HepG2 (cell line): ENCODE data around the gene CDX2. TPM values are rescaled to one million over a fixed set of nuclear protein-coding genes. Genes with fewer than 3 reads are reported as not detected.

ENCODE experiments used
- ATAC-seq: fragments of 200-7000 bp; cut with Tn5 transposase; 3 replicates; pipeline ENCODE4 v1.9.1; 2020; ENCODE audit warnings: mild to moderate bottlenecking, moderate library complexity
- BruUV-seq: library from RNA; stranded (reverse); fragments of 400-500 nt; replicated peaks from 2 replicates; lab custom pipeline; 2021; lab: Mats Ljungman, UMichigan
- CTCF ChIA-PET: fragments of 300-600 bp; formaldehyde crosslinking; extraction: SDS; loops from one replicate; lab custom pipeline; 2021; ENCODE audit warnings: low total read pairs, inconsistent platforms, low intra/inter-chr PET ratio; lab: Yijun Ruan, JAX
- POLR2A ChIA-PET: fragments of 350-600 bp; sonication (Branson Sonifier 250); formaldehyde crosslinking; loops from one replicate; lab custom pipeline; 2020; ENCODE audit warnings: antibody characterized with exemption, inconsistent platforms; lab: Yijun Ruan, JAX
- DNase-seq: peaks from one replicate; pipeline ENCODE4 v3.0.0-alpha.2; 2015; ENCODE audit warnings: low spot score
- FAIRE-seq: peaks from 3 replicates; lab custom pipeline; 2011; peaks lifted over from hg19 to GRCh38; lab: Jason Lieb, UNC
- H2AFZ ChIP-seq: one replicate; pipeline ENCODE4 v1.6.1; 2011; ENCODE audit warnings: low read length, inconsistent platforms
- H3K27ac ChIP-seq: fragments of 300-600 bp; 3 replicates; pipeline ENCODE4 v1.8.0; 2011; ENCODE audit warnings: mixed run types, mild to moderate bottlenecking, mixed read lengths, low read length, inconsistent platforms; ENCODE audit not compliant: insufficient read depth; ENCODE audit errors: extremely low read length
- H3K27me3 ChIP-seq, 2 experiments: fragments of 200-600 bp in 1 of 2; 2 replicates in 1 of 2; 3 replicates in 1 of 2; pipeline versions ENCODE4 v1.6.0 to v1.8.0; 2011; ENCODE audit warnings: low read length in 2 of 2, mild to moderate bottlenecking in 2 of 2, moderate library complexity in 2 of 2, inconsistent platforms in 1 of 2; ENCODE audit not compliant: insufficient read depth in 2 of 2, control insufficient read depth in 1 of 2
- H3K36me3 ChIP-seq, 2 experiments: fragments of 200-600 bp in 1 of 2; replicated peaks in 1 of 2; 2 replicates in 1 of 2; 3 replicates in 1 of 2; pipeline versions ENCODE4 v1.5.1 to v1.8.0; 2011; ENCODE audit warnings: low read length in 2 of 2, inconsistent platforms in 1 of 2; ENCODE audit not compliant: insufficient read depth in 2 of 2, control insufficient read depth in 1 of 2
- H3K4me1 ChIP-seq: 2 replicates; pipeline ENCODE4 v1.5.1; 2012; ENCODE audit warnings: low read length, inconsistent platforms; ENCODE audit not compliant: insufficient read depth
- H3K4me2 ChIP-seq: 2 replicates; pipeline ENCODE4 v1.6.0; 2011; ENCODE audit warnings: low read depth, low read length, inconsistent platforms
- H3K4me3 ChIP-seq, 3 experiments: fragments of 200-600 bp in 1 of 3; sonication (generic), shearing (Covaris generic) in 1 of 3; replicated peaks in 1 of 3; 2 replicates each; pipeline ENCODE4 v1.5.1; 2011 to 2016; ENCODE audit warnings: low read length in 3 of 3, inconsistent platforms in 2 of 3, low read depth in 2 of 3, mild to moderate bottlenecking in 2 of 3, control low read depth in 1 of 3, mixed read lengths in 1 of 3; ENCODE audit not compliant: insufficient read depth in 1 of 3
- H3K79me2 ChIP-seq: one replicate; pipeline ENCODE4 v1.6.1; 2011; ENCODE audit warnings: low read length, inconsistent platforms; ENCODE audit not compliant: insufficient read depth
- H3K9ac ChIP-seq: 2 replicates; pipeline ENCODE4 v1.6.0; 2011; ENCODE audit warnings: mild to moderate bottlenecking, low read depth, low read length, inconsistent platforms; ENCODE audit not compliant: insufficient read depth
- H3K9me3 ChIP-seq: 2 replicates; pipeline ENCODE4 v1.5.1; 2012; ENCODE audit warnings: mild to moderate bottlenecking, low read length
- H4K20me1 ChIP-seq: 2 replicates; pipeline ENCODE4 v1.6.0; 2011; ENCODE audit warnings: inconsistent platforms, mild to moderate bottlenecking, low read length, moderate library complexity; ENCODE audit not compliant: insufficient read depth
- KDM3A ChIP-seq: IDR thresholded peaks from 2 replicates; pipeline ENCODE4 v1.6.1; 2018; ENCODE audit warnings: low read depth, missing compliant biosample characterization
- MED8 ChIP-seq: sonication (generic); formaldehyde crosslinking; IDR thresholded peaks from 2 replicates; pipeline ENCODE4 v1.8.1; 2023; ENCODE audit warnings: mild to moderate bottlenecking, missing genetic modification reagents; ENCODE audit not compliant: insufficient replicate concordance
- ZBTB40 ChIP-seq, 2 experiments: fragments of 450-650 bp in 1 of 2; sonication (generic) in 1 of 2; formaldehyde crosslinking in 1 of 2; IDR thresholded peaks; 2 replicates each; pipeline versions ENCODE4 v1.6.1 to v1.8.0; 2016 to 2022; ENCODE audit warnings: antibody characterized with exemption in 1 of 2, mild to moderate bottlenecking in 1 of 2, missing genetic modification reagents in 1 of 2
- ZBTB7A ChIP-seq: sonication (generic); formaldehyde crosslinking; IDR thresholded peaks from 2 replicates; pipeline ENCODE4 v1.8.0; 2022; ENCODE audit warnings: mild to moderate bottlenecking, missing genetic modification reagents
- ZNF274 ChIP-seq: sonication (generic); formaldehyde crosslinking; IDR thresholded peaks from 2 replicates; pipeline ENCODE4 v1.5.1; 2020; ENCODE audit warnings: mild to moderate bottlenecking, missing genetic modification reagents
- ZNF652 ChIP-seq: IDR thresholded peaks from 2 replicates; pipeline ENCODE4 v1.6.1; 2016; ENCODE audit warnings: low read depth, borderline replicate concordance
- WGBS: methylation state at CpG from one replicate; pipeline ENCODE4 v1.1.6; 2017; ENCODE audit warnings: low lambda C conversion rate; 5-methylcytosine and 5-hydroxymethylcytosine counted together
- in situ Hi-C: cut with HindIII; loops from 2 replicates; pipeline ENCODE4 v1.10.0; 2017; ENCODE audit warnings: low pct_unique_long_range_greater_than_20kb; ENCODE audit not compliant: extremely low pct_ligation_motif_present
- intact Hi-C: fragments of 100-400 bp; cut with micrococcal nuclease; formaldehyde crosslinking; loops from one replicate; pipeline ENCODE4 v1.10.0; 2022; ENCODE audit not compliant: unreplicated experiment
- polyA plus RNA-seq, 8 experiments: library from polyadenylated mRNA; depleted of rRNA in 3 of 8; stranded (reverse) in 7 of 8; unstranded in 1 of 8; fragments of >200 nt; fragmentation: Illumina TruSeq in 4 of 8; extraction: Trizol in 4 of 8; gene quantifications; 2 replicates each; pipeline versions ENCODE4 v1.2.1 to v1.2.3, GENCODE V29; 2011 to 2016; ENCODE audit warnings: low read depth in 4 of 8, missing spikeins in 1 of 8, mixed read lengths in 1 of 8; ENCODE audit not compliant: insufficient read depth in 1 of 8
- total RNA-seq, 5 experiments: library from RNA; depleted of rRNA; stranded (reverse); fragments of >200 nt; fragmentation: Illumina TruSeq; extraction: Trizol; gene quantifications; 2 replicates each; pipeline ENCODE4 v1.2.3, GENCODE V29; 2016; ENCODE audit warnings: low read depth in 1 of 5
- TF ChIP-seq, protein P1 (sequence below): sonication (generic); formaldehyde crosslinking; IDR thresholded peaks from 2 replicates; pipeline ENCODE4 v1.5.0; 2020; ENCODE audit warnings: mild to moderate bottlenecking, missing genetic modification reagents, borderline replicate concordance
- TF ChIP-seq, protein P2 (sequence below): sonication (generic); formaldehyde crosslinking; conservative IDR thresholded peaks from 2 replicates; pipeline ENCODE4 v1.8.1; 2023; ENCODE audit warnings: missing genetic modification reagents

CDX2 gene
- total and polyA plus RNA-seq, 2 of the 13 experiments (the other 11 are each of a cell fraction or from before 2014, with no cell fraction given) = 0.04 TPM; not detected in 1

DNA sequence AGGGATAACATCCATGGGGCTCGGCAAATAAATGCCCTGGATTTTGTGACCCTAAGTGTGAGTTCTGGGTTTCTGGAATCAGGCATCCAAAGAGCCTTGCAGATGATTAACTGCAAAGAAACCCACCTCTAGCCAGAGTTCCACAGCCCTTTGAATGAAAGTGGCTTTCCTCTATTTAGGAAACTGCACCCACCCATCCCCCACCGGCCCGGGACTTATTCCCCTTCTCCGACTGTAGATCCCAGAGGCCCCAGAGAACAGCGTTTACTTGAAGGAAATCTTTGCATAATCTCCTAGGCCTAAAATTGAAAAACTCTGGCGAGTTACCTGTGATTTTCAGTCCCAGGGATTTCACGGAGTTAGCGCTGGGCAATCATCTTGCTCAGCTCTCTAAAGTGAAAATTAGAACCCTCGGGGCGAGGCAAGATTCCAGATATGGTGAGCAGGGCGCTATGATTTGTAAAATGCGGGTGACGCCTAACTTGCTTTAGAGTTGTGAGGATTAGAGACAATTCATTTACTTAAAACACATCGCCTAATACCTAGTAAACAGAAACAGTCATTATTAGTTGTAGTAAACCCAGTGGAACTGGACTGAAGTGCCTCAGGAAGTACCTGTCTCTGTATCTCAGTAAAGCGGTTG, 10.0 kb upstream of the CDX2 start:
- H3K9ac ChIP-seq = no peak overlapping the region
- peaks cover 10 to 61% of the 10 kb centered on the region in 2 experiments for H3K27me3 ChIP-seq
- intact Hi-C loops = no loop called here
- no peak overlapping the region for H3K27ac ChIP-seq
- no TSS peak for BruUV-seq
- no peak overlapping the region for H3K4me3 ChIP-seq
- H3K4me2 ChIP-seq = no peak overlapping the region
- WGBS = 76% methylated on average over 15 of the region's 15 CpGs
- no peaks in the 10 kb centered on the region for H3K79me2 ChIP-seq
- H4K20me1 ChIP-seq = no peaks in the 10 kb centered on the region
- in situ Hi-C loops = loop anchor here (10.0 to 25.0 kb wide), 2 partner anchors 492 to 614 kb away; no protein-coding TSS in a partner anchor
- H3K9me3 ChIP-seq = no peaks in the 10 kb centered on the region
- DNase-seq (no peak), ATAC-seq (no peak), FAIRE-seq (no peak)
- ChIA-PET POLR2A (interaction anchor here (2.2 kb wide), 1 partner anchor 18 kb away, joined by 6 read pairs; no protein-coding TSS in a partner anchor), CTCF (no interaction called here)
- peaks cover 13% of the 10 kb centered on the region for H3K4me1 ChIP-seq
- H3K36me3 ChIP-seq = no peaks in the 10 kb centered on the region
- no peak overlapping the region for H2AFZ ChIP-seq
- TF ChIP-seq ZNF652 (CRISPR knock-in tag) (no peak), ZBTB7A (CRISPR knock-in tag) (no peak), KDM3A (CRISPR knock-in tag) (no peak), ZNF274 (CRISPR knock-in tag) (no peak), MED8 (CRISPR knock-in tag) (no peak), ZBTB40 (IDR thresholded peaks at IDR 0.05) (no peak), ZBTB40 (CRISPR knock-in tag; IDR thresholded peaks at IDR 0.05) (no peak)
- TF ChIP-seq, protein P1, sequence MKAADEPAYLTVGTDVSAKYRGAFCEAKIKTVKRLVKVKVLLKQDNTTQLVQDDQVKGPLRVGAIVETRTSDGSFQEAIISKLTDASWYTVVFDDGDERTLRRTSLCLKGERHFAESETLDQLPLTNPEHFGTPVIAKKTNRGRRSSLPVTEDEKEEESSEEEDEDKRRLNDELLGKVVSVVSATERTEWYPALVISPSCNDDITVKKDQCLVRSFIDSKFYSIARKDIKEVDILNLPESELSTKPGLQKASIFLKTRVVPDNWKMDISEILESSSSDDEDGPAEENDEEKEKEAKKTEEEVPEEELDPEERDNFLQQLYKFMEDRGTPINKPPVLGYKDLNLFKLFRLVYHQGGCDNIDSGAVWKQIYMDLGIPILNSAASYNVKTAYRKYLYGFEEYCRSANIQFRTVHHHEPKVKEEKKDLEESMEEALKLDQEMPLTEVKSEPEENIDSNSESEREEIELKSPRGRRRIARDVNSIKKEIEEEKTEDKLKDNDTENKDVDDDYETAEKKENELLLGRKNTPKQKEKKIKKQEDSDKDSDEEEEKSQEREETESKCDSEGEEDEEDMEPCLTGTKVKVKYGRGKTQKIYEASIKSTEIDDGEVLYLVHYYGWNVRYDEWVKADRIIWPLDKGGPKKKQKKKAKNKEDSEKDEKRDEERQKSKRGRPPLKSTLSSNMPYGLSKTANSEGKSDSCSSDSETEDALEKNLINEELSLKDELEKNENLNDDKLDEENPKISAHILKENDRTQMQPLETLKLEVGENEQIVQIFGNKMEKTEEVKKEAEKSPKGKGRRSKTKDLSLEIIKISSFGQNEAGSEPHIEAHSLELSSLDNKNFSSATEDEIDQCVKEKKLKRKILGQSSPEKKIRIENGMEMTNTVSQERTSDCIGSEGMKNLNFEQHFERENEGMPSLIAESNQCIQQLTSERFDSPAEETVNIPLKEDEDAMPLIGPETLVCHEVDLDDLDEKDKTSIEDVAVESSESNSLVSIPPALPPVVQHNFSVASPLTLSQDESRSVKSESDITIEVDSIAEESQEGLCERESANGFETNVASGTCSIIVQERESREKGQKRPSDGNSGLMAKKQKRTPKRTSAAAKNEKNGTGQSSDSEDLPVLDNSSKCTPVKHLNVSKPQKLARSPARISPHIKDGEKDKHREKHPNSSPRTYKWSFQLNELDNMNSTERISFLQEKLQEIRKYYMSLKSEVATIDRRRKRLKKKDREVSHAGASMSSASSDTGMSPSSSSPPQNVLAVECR (CRISPR knock-in tag) = no peak
- TF ChIP-seq, protein P2, sequence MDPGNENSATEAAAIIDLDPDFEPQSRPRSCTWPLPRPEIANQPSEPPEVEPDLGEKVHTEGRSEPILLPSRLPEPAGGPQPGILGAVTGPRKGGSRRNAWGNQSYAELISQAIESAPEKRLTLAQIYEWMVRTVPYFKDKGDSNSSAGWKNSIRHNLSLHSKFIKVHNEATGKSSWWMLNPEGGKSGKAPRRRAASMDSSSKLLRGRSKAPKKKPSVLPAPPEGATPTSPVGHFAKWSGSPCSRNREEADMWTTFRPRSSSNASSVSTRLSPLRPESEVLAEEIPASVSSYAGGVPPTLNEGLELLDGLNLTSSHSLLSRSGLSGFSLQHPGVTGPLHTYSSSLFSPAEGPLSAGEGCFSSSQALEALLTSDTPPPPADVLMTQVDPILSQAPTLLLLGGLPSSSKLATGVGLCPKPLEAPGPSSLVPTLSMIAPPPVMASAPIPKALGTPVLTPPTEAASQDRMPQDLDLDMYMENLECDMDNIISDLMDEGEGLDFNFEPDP (CRISPR knock-in tag) = no peak
